HepG2 (cell line): Measurements from ENCODE around the gene BCL11B. TPM values are rescaled to one million over a fixed set of nuclear protein-coding genes. Genes with fewer than 3 reads are reported as not detected.
A peak's percentile ranks its signal among the peaks of the same experiment; 100 is the strongest.

Experiments
- ATAD3A ChIP-seq: sonication (generic); formaldehyde crosslinking; IDR thresholded peaks from 2 replicates; pipeline ENCODE4 v1.4.0; 2020; ENCODE audit warnings: missing genetic modification reagents
- CCAR2 ChIP-seq: fragments of 200-400 bp; formaldehyde crosslinking; optimal IDR thresholded peaks from 2 replicates; pipeline ENCODE3; 2018; ENCODE audit warnings: low read depth, mild to moderate bottlenecking, low read length, moderate library complexity
- E2F1 ChIP-seq: sonication (generic); formaldehyde crosslinking; IDR thresholded peaks from 2 replicates; pipeline ENCODE4 v1.5.0; 2020; ENCODE audit warnings: missing genetic modification reagents
- MTA1 ChIP-seq: sonication (generic); formaldehyde crosslinking; IDR thresholded peaks from 2 replicates; pipeline ENCODE4 v1.4.0; 2020; ENCODE audit warnings: missing genetic modification reagents, mild to moderate bottlenecking, borderline replicate concordance
- NCOR1 ChIP-seq: fragments of 200-600 bp; sonication (generic); IDR thresholded peaks from 2 replicates; pipeline ENCODE4 v1.7.0; 2017; ENCODE audit warnings: antibody characterized with exemption, low read length, borderline replicate concordance
- POLR2A ChIP-seq, 2 experiments: IDR thresholded peaks; 2 replicates each; pipeline ENCODE4 v1.6.1; 2011; ENCODE audit warnings: low read depth in 2 of 2, low read length in 2 of 2, mild to moderate bottlenecking in 1 of 2, moderate library complexity in 1 of 2; ENCODE audit not compliant: insufficient read depth in 1 of 2
- POLR2AphosphoS5 ChIP-seq: IDR thresholded peaks from 2 replicates; pipeline ENCODE4 v1.6.1; 2012; ENCODE audit warnings: low read depth, low read length
- SAP130 ChIP-seq: IDR thresholded peaks from 2 replicates; pipeline ENCODE4 v1.6.1; 2016; ENCODE audit warnings: low read depth
- SKI ChIP-seq: fragments of 450-650 bp; IDR thresholded peaks from one replicate; pipeline ENCODE4 v1.6.1; 2018; ENCODE audit warnings: mild to moderate bottlenecking; ENCODE audit not compliant: partially characterized antibody
- SMC3 ChIP-seq: IDR thresholded peaks from 2 replicates; pipeline ENCODE4 v1.6.1; 2011; ENCODE audit warnings: low read length, improper control_type of control experiment
- SNRNP70 ChIP-seq: fragments of 200-400 bp; formaldehyde crosslinking; IDR thresholded peaks from 2 replicates; pipeline ENCODE4 v1.6.1; 2017; ENCODE audit warnings: mild to moderate bottlenecking, low read depth, low read length, moderate library complexity
- THAP11 ChIP-seq: IDR thresholded peaks from 2 replicates; pipeline ENCODE4 v1.6.1; 2016; ENCODE audit warnings: missing biosample characterization, missing genetic modification reagents
- TRIM22 ChIP-seq: fragments of 450-650 bp; IDR thresholded peaks from 2 replicates; pipeline ENCODE4 v1.6.1; 2017
- ZNF10 ChIP-seq: sonication (generic); formaldehyde crosslinking; IDR thresholded peaks from 2 replicates; pipeline ENCODE4 v1.4.0; 2020; ENCODE audit warnings: mild to moderate bottlenecking, low read depth, missing genetic modification reagents, borderline replicate concordance
- ZNF143 ChIP-seq: sonication (generic); formaldehyde crosslinking; IDR thresholded peaks from 2 replicates; pipeline ENCODE4 v1.4.0; 2020; ENCODE audit warnings: missing genetic modification reagents
- ZNF3 ChIP-seq: IDR thresholded peaks from 2 replicates; pipeline ENCODE4 v1.7.0; 2017; ENCODE audit warnings: inconsistent platforms
- ZNF550 ChIP-seq: sonication (generic); formaldehyde crosslinking; IDR thresholded peaks from 2 replicates; pipeline ENCODE4 v1.4.0; 2020; ENCODE audit warnings: mild to moderate bottlenecking, missing genetic modification reagents, borderline replicate concordance
- ZNF563 ChIP-seq: sonication (generic); formaldehyde crosslinking; IDR thresholded peaks from 2 replicates; pipeline ENCODE4 v1.8.0; 2022; ENCODE audit warnings: mild to moderate bottlenecking, moderate library complexity, missing genetic modification reagents
- ZNF607 ChIP-seq: sonication (generic); formaldehyde crosslinking; IDR thresholded peaks from 2 replicates; pipeline ENCODE4 v1.5.1; 2020; ENCODE audit warnings: missing genetic modification reagents, mild to moderate bottlenecking, borderline replicate concordance
- polyA plus RNA-seq, 8 experiments: library from polyadenylated mRNA; depleted of rRNA in 3 of 8; stranded (reverse) in 7 of 8; unstranded in 1 of 8; fragments of >200 nt; fragmentation: Illumina TruSeq in 4 of 8; extraction: Trizol in 4 of 8; gene quantifications; 2 replicates each; pipeline versions ENCODE4 v1.2.1 to v1.2.3, GENCODE V29; 2011 to 2016; ENCODE audit warnings: low read depth in 4 of 8, missing spikeins in 1 of 8, mixed read lengths in 1 of 8; ENCODE audit not compliant: insufficient read depth in 1 of 8
- total RNA-seq, 5 experiments: library from RNA; depleted of rRNA; stranded (reverse); fragments of >200 nt; fragmentation: Illumina TruSeq; extraction: Trizol; gene quantifications; 2 replicates each; pipeline ENCODE4 v1.2.3, GENCODE V29; 2016; ENCODE audit warnings: low read depth in 1 of 5
- TF ChIP-seq, protein P1 (sequence below): sonication (generic); formaldehyde crosslinking; IDR thresholded peaks from 2 replicates; pipeline ENCODE4 v1.5.0; 2020; ENCODE audit warnings: missing genetic modification reagents
- TF ChIP-seq, protein P2 (sequence below): sonication (generic); formaldehyde crosslinking; IDR thresholded peaks from 2 replicates; pipeline ENCODE4 v1.4.0; 2020; ENCODE audit warnings: low read depth, mild to moderate bottlenecking, missing genetic modification reagents

BCL11B gene
- total and polyA plus RNA-seq, 2 of the 13 experiments (the other 11 are each of a cell fraction or from before 2014, with no cell fraction given): not detected

- TF ChIP-seq THAP11 (CRISPR knock-in tag) (no peak), ZNF10 (CRISPR knock-in tag) (no peak), ATAD3A (CRISPR knock-in tag) (no peak), POLR2A (IDR thresholded peaks at IDR 0.05; ENCODE audit: insufficient read depth in 1 of 2, low read depth in 2 of 2, low read length in 2 of 2) (no peak), SNRNP70 (no peak), ZNF3 (CRISPR knock-in tag) (no peak), TRIM22 (no peak), SKI (peak; percentile 22), E2F1 (no peak), NCOR1 (peak; percentile 44; the same call in 1 of the 2 replicates), CCAR2 (no peak), SAP130 (no peak), ZNF563 (no peak), ZNF550 (CRISPR knock-in tag) (no peak), POLR2AphosphoS5 (no peak), ZNF607 (CRISPR knock-in tag) (no peak), ZNF143 (CRISPR knock-in tag) (no peak), MTA1 (no peak), SMC3 (no peak)
- TF ChIP-seq, protein P1, sequence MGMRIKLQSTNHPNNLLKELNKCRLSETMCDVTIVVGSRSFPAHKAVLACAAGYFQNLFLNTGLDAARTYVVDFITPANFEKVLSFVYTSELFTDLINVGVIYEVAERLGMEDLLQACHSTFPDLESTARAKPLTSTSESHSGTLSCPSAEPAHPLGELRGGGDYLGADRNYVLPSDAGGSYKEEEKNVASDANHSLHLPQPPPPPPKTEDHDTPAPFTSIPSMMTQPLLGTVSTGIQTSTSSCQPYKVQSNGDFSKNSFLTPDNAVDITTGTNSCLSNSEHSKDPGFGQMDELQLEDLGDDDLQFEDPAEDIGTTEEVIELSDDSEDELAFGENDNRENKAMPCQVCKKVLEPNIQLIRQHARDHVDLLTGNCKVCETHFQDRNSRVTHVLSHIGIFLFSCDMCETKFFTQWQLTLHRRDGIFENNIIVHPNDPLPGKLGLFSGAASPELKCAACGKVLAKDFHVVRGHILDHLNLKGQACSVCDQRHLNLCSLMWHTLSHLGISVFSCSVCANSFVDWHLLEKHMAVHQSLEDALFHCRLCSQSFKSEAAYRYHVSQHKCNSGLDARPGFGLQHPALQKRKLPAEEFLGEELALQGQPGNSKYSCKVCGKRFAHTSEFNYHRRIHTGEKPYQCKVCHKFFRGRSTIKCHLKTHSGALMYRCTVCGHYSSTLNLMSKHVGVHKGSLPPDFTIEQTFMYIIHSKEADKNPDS: no peak
- TF ChIP-seq, protein P2, sequence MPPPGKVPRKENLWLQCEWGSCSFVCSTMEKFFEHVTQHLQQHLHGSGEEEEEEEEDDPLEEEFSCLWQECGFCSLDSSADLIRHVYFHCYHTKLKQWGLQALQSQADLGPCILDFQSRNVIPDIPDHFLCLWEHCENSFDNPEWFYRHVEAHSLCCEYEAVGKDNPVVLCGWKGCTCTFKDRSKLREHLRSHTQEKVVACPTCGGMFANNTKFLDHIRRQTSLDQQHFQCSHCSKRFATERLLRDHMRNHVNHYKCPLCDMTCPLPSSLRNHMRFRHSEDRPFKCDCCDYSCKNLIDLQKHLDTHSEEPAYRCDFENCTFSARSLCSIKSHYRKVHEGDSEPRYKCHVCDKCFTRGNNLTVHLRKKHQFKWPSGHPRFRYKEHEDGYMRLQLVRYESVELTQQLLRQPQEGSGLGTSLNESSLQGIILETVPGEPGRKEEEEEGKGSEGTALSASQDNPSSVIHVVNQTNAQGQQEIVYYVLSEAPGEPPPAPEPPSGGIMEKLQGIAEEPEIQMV (CRISPR knock-in tag): no peak
Observed at GRCh38 chr14:99271951-99272631, at the start of gene BCL11B (continued).
